SJSA1 (cell line): ENCODE data around the gene PUS1. TPM values are rescaled to one million over a fixed set of nuclear protein-coding genes. Genes with fewer than 3 reads are reported as not detected.
"Not testable (repeated sequence)": the region's sequence is repeated elsewhere in the genome, so short reads cannot be mapped to it uniquely, and the experiment has no call there.

Experiments
- DNase-seq, 2 experiments: peaks; one replicate each; pipeline ENCODE4 v3.0.0-alpha.2; 2015 to 2020; ENCODE audit warnings: low spot score in 2 of 2, low read depth in 1 of 2
- H3K27ac ChIP-seq: fragments of 250-450 bp; sonication (Bioruptor Pico); 2 replicates; pipeline ENCODE4 v1.5.1; 2020; ENCODE audit warnings: mild to moderate bottlenecking, moderate library complexity
- H3K27me3 ChIP-seq: fragments of 250-450 bp; sonication (Bioruptor Pico); replicated peaks from 2 replicates; pipeline ENCODE4 v1.5.1; 2020; ENCODE audit warnings: mild to moderate bottlenecking, moderate library complexity
- H3K36me3 ChIP-seq: fragments of 250-450 bp; sonication (Bioruptor Pico); 2 replicates; pipeline ENCODE4 v1.5.1; 2020; ENCODE audit warnings: mild to moderate bottlenecking
- H3K4me1 ChIP-seq: fragments of 250-450 bp; sonication (Bioruptor Pico); replicated peaks from 2 replicates; pipeline ENCODE4 v1.6.1; 2021; ENCODE audit warnings: mild to moderate bottlenecking
- H3K4me3 ChIP-seq: fragments of 250-450 bp; sonication (Bioruptor Pico); 2 replicates; pipeline ENCODE4 v1.5.1; 2020; ENCODE audit warnings: mild to moderate bottlenecking
- H3K9me3 ChIP-seq: fragments of 250-450 bp; sonication (Bioruptor Pico); replicated peaks from 2 replicates; pipeline ENCODE4 v1.5.1; 2020; ENCODE audit warnings: mild to moderate bottlenecking
- total RNA-seq: library from RNA; depleted of rRNA; stranded (reverse); fragments of >200 nt; shearing (Covaris generic); gene quantifications from 2 replicates; pipeline ENCODE4 v1.2.3, GENCODE V29; 2014

Gene PUS1
- total RNA-seq, 1 experiment from 2014 or later = 14.3 TPM

- no peaks in the 10 kb centered on the region for H3K4me1 ChIP-seq
- H3K27ac ChIP-seq = no peak overlapping the region
- no peak overlapping the region for H3K4me3 ChIP-seq
- peaks cover 42% of the 10 kb centered on the region for H3K36me3 ChIP-seq
- DNase-seq = no peak
- no peaks in the 10 kb centered on the region for H3K9me3 ChIP-seq
- no peaks in the 10 kb centered on the region for H3K27me3 ChIP-seq
These were observed 14.8 kb downstream of the PUS1 start for GRCh38 chr12:131943876-131944275.

- H3K27ac ChIP-seq = no peak overlapping the region
- no peaks in the 10 kb centered on the region for H3K9me3 ChIP-seq
- H3K27me3 ChIP-seq = no peaks in the 10 kb centered on the region
- H3K4me1 ChIP-seq = peaks cover 4% of the 10 kb centered on the region
- no peak for DNase-seq
- peaks cover 34% of the 10 kb centered on the region for H3K36me3 ChIP-seq
- H3K4me3 ChIP-seq = no peak overlapping the region
These were observed 15.7 kb downstream of the PUS1 start for GRCh38 chr12:131944601-131945251.

GRCh38 chr12:131946757-131947156 lies 17.7 kb downstream of the PUS1 start:
- no peak overlapping the region for H3K27ac ChIP-seq

GRCh38 chr12:131947482-131948027 lies 18.5 kb downstream of the PUS1 start:
- H3K27ac ChIP-seq = no peak overlapping the region
- H3K27me3 ChIP-seq = no peaks in the 10 kb centered on the region
- no peak overlapping the region for H3K4me3 ChIP-seq
- DNase-seq = no peak
- peaks cover 9% of the 10 kb centered on the region for H3K4me1 ChIP-seq
- H3K36me3 ChIP-seq = peaks cover 24% of the 10 kb centered on the region
- H3K9me3 ChIP-seq = peaks cover 4% of the 10 kb centered on the region

More at GRCh38 chr12:131946757-131947156, 17.7 kb downstream of the PUS1 start:
- Histone ChIP-seq H3K4me3 (no peak overlapping the region), H3K9me3 (peaks cover 4% of the 10 kb centered on the region), H3K27me3 (no peaks in the 10 kb centered on the region), H3K4me1 (peaks cover 9% of the 10 kb centered on the region), H3K36me3 (peaks cover 28% of the 10 kb centered on the region)
- DNase-seq = no peak

- H3K27ac ChIP-seq = no peak overlapping the region
- no peaks in the 10 kb centered on the region for H3K27me3 ChIP-seq
- peaks cover 4% of the 10 kb centered on the region for H3K9me3 ChIP-seq
- peaks cover 9% of the 10 kb centered on the region for H3K4me1 ChIP-seq
- no peak for DNase-seq
- H3K36me3 ChIP-seq = peaks cover 19% of the 10 kb centered on the region
- no peak overlapping the region for H3K4me3 ChIP-seq
These were observed 19.2 kb downstream of the PUS1 start for GRCh38 chr12:131948166-131948712.

- not testable (repeated sequence) for H3K27me3 ChIP-seq, H3K27ac ChIP-seq, DNase-seq, H3K4me1 ChIP-seq, H3K9me3 ChIP-seq
- Histone ChIP-seq H3K4me3 (peak overlapping the region; percentile 100), H3K36me3 (peaks cover 13% of the 10 kb centered on the region)
These were observed 19.8 kb downstream of the PUS1 start for GRCh38 chr12:131948713-131949430.

- Histone ChIP-seq H3K36me3 (peaks cover 13% of the 10 kb centered on the region), H3K27me3 (no peaks in the 10 kb centered on the region), H3K4me1 (peaks cover 9% of the 10 kb centered on the region), H3K27ac (peak within 1 kb of the TSS; percentile 64), H3K4me3 (peak within 1 kb of the TSS; percentile 100), H3K9me3 (peaks cover 4% of the 10 kb centered on the region)
- DNase-seq = peak; percentile 85 to 94
These were observed 20.5 kb downstream of the PUS1 start, which contains the start of gene EP400 for GRCh38 chr12:131949431-131950181. Gene EP400, plus strand, starts transcription at chr12:131949942. Its CDS starts 10,678 bp downstream, at chr12:131960620.

- H3K36me3 ChIP-seq = peaks cover 14% of the 10 kb centered on the region
- no peaks in the 10 kb centered on the region for H3K27me3 ChIP-seq
- H3K4me1 ChIP-seq = peaks cover 10% of the 10 kb centered on the region
- H3K4me3 ChIP-seq = peak overlapping the region; percentile 100
- peak in 1 of 2 experiments; percentile 42 for DNase-seq
- peak overlapping the region; percentile 64 for H3K27ac ChIP-seq
- H3K9me3 ChIP-seq = peaks cover 4% of the 10 kb centered on the region
These were observed 21.3 kb downstream of the PUS1 start for GRCh38 chr12:131950182-131950913.

GRCh38 chr12:131953810-131954209 lies 24.7 kb downstream of the PUS1 start:
- not testable (repeated sequence) for H3K4me3 ChIP-seq, DNase-seq, H3K27me3 ChIP-seq, H3K27ac ChIP-seq, H3K9me3 ChIP-seq
- Histone ChIP-seq H3K4me1 (peaks cover 32% of the 10 kb centered on the region), H3K36me3 (peaks cover 17% of the 10 kb centered on the region)

- H3K9me3 ChIP-seq, H3K27me3 ChIP-seq, H3K27ac ChIP-seq, H3K4me3 ChIP-seq, DNase-seq: not testable (repeated sequence)
- peaks cover 35% of the 10 kb centered on the region for H3K4me1 ChIP-seq
- H3K36me3 ChIP-seq = peaks cover 21% of the 10 kb centered on the region
These were observed 25.4 kb downstream of the PUS1 start for GRCh38 chr12:131954460-131954859.

GRCh38 chr12:131959116-131959515 lies 30.0 kb downstream of the PUS1 start:
- Histone ChIP-seq H3K4me3 (no peak overlapping the region), H3K4me1 (peaks cover 41% of the 10 kb centered on the region), H3K9me3 (no peaks in the 10 kb centered on the region), H3K27me3 (no peaks in the 10 kb centered on the region), H3K27ac (no peak overlapping the region), H3K36me3 (peaks cover 25% of the 10 kb centered on the region)
- no peak for DNase-seq

- no peaks in the 10 kb centered on the region for H3K9me3 ChIP-seq
- peak in 1 of 2 experiments; percentile 36 for DNase-seq
- H3K4me3 ChIP-seq = no peak overlapping the region
- H3K27me3 ChIP-seq = no peaks in the 10 kb centered on the region
- H3K4me1 ChIP-seq = peaks cover 49% of the 10 kb centered on the region
- H3K36me3 ChIP-seq = peaks cover 25% of the 10 kb centered on the region
- H3K27ac ChIP-seq = peak overlapping the region; percentile 15
These were observed 30.8 kb downstream of the PUS1 start for GRCh38 chr12:131959641-131960589.
